ENCODE data around the gene ARTN. TPM values are rescaled to one million over a fixed set of nuclear protein-coding genes. Genes with fewer than 3 reads are reported as not detected.

ARTN gene
- total RNA-seq, 2 donors from 2014 or later: 0.25 TPM; not detected in 1

DNA sequence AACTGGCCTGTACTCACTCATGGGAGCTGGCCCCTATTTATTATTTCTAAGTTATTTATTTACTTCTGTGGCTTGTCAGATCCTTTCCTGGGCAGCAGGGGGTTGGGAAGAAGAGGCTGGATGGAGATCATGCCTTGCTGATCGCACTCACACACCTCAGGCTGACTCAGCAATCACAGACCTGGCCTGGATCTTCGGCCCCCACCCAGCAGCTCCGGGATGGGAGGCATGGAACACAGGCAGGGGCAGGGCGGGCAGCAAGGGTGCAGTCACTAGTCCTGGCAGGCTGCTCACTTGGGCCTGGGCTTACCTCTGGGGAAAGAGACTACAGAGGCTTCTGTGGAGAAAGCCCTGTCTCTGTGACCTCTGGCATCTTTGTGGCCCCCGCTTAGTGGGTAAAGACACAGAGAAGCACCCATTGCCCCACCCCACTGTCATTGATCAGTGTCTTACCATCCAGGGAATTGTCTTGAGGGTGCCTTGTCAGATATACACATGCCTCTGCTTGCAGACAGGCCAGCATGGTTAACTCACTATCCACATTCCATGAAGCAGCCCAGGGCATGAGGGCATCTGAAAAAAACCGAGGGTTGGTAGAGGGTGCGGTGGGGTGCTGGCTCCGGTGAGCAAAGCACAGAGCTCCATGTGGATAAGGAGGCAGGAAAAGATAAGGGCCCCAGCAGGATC lies 3.7 kb downstream of the ARTN start:
- DNase-seq (ENCODE audit: low spot score in 2 of 2): no peak
- no peak overlapping the region for H3K27ac Mint-ChIP-seq
- no peak for ATAC-seq
- H3K9me3 Mint-ChIP-seq: no peaks in the 10 kb centered on the region
- no peaks in the 10 kb centered on the region for H3K36me3 Mint-ChIP-seq

DNA sequence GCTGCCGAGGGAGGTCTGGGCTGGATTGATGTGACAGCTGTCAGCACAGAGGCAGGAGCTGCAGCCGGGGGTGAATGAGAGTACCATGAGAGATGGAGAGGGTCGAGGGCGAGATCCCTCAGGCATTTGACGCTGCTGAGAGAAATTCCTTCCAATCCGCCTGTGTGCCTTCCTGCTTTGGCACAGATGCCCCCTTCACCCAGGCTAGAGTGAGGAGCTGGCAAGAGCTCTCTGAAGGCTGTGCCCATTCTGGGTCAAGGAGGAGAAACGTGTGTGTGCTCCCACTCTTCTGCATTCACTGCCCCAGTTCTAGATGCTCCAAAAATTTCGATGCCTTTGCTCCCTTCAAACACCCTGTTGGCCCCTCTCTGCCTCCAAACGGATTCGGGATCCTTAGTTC lies 4.8 kb downstream of the ARTN start:
- H3K27ac Mint-ChIP-seq: no peak overlapping the region
- ATAC-seq (no peak), DNase-seq (ENCODE audit: low spot score in 2 of 2) (no peak)
- H3K36me3 Mint-ChIP-seq: no peaks in the 10 kb centered on the region
- H3K9me3 Mint-ChIP-seq: no peaks in the 10 kb centered on the region

DNA sequence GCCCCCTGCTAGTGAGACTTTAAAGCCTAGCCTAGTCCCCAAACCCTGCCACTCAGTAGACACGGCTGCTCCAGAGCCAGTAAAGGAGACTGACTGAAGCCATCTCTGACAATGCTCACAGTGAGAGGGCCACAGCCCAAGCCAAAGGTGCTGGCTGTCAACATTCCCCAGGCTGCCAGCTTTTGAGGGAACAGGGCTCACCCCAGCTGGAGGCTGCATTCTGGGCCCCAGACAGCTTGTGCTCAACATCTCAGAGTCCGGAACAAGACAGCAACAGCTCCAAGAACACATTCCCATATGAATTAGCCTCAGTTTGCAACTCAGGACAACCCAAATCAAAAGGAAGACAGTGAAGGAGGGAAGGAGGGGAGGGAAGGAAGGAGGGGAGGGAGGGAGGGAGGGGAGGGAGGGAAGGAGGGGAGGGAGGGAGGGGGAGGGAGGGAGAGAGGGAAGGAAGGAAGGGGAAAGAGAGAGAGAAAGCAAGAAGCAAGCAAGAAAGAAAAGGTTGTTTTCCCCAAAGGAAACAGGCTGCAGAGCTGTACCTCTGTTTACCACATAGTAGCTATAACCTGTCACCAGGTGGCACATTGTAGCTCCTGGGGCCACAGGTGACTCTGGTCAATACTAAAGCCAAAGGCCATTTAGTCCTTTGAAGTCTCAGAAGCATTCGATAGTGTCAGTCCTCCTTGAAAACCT lies 5.4 kb downstream of the ARTN start:
- Mint-ChIP-seq H3K36me3 (no peaks in the 10 kb centered on the region), H3K9me3 (no peaks in the 10 kb centered on the region)
- ATAC-seq: no peak

DNA sequence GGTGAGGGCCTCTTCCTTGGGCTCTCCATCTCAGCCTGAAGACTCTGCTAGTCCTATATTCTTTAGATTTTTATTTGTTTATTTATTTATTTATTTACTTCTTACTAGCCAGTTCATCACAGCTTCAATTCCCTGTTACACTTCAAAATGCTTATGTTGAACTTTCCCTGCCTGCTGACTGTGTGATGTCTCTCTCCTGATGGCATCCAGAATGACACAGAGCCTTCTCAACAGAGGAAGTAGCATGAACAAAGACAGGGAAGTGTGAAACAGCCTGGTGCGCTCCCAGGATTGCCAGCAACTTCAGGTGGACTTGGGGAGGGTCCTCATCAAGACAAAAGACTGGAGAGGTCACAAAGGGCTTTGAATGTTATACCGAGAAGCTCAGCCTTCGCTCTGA lies 8.8 kb downstream of the ARTN start:
- H3K36me3 Mint-ChIP-seq: peaks cover 6 to 9% of the 10 kb centered on the region in 2 donors
- no peak for DNase-seq (ENCODE audit: low spot score in 2 of 2)
- no peak for ATAC-seq
- H3K27ac Mint-ChIP-seq: peak overlapping the region in 1 of 2 donors; percentile 75
- H3K9me3 Mint-ChIP-seq: no peaks in the 10 kb centered on the region

More for the DNA sequence above, 5.4 kb downstream of the ARTN start:
- H3K27ac Mint-ChIP-seq: no peak overlapping the region
- no peak for DNase-seq (ENCODE audit: low spot score in 2 of 2)

DNA sequence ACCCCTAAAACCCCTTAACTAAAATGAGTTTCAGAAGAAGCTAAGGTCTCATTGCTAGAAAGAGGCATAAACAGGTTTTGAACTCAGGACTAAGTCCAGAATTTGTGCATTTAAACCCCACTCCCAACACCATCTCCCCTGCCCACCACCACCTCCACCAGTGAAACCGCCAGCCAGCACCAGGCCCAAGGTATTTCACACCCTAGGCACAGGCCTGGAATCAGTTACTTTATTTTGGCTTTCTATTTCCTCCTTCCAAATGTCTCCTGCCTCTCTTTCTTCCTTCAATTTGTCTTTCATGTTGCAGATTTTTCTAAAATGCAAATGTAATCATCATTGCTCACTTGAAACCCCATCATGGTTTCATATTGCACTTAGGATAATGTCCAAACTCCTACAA lies 11.3 kb downstream of the ARTN start:
- Mint-ChIP-seq H3K36me3 (peaks cover 6 to 9% of the 10 kb centered on the region in 2 donors), H3K9me3 (no peaks in the 10 kb centered on the region), H3K27ac (peak overlapping the region in 1 of 2 donors; percentile 86)
- no peak for DNase-seq (ENCODE audit: low spot score in 2 of 2)
- no peak for ATAC-seq

DNA sequence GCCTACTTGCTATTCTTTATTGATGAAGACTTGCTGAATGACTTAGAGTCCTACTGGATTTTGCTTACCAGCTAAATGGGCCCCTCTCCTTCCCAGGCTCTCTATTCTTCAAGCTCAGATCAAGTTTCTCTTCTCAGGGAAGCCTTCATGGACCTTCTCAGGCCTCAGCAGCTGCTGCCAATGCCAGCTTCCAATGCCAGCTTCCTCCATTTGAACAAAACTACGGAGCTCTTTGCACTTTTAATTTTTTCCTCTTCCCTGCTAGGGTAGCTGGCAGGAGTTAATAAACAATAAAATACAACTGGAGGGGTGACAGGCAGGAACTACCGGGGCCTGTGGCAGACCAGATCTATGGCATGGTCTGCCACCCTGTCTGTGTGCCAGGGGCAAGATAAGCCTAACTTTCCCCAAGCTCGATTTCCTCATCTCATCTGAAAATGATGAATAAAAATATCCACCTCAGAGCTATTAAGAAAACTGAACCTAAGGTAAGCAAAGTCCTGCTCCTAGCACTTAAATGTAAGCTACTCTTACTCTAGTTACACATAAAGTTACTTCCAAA lies 12.2 kb downstream of the ARTN start:
- H3K36me3 Mint-ChIP-seq: peaks cover 12 to 15% of the 10 kb centered on the region in 2 donors
- H3K27ac Mint-ChIP-seq: peak overlapping the region; percentile 95 to 96
- no peaks in the 10 kb centered on the region for H3K9me3 Mint-ChIP-seq
- DNase-seq (ENCODE audit: low spot score in 2 of 2) (no peak), ATAC-seq (no peak)

DNA sequence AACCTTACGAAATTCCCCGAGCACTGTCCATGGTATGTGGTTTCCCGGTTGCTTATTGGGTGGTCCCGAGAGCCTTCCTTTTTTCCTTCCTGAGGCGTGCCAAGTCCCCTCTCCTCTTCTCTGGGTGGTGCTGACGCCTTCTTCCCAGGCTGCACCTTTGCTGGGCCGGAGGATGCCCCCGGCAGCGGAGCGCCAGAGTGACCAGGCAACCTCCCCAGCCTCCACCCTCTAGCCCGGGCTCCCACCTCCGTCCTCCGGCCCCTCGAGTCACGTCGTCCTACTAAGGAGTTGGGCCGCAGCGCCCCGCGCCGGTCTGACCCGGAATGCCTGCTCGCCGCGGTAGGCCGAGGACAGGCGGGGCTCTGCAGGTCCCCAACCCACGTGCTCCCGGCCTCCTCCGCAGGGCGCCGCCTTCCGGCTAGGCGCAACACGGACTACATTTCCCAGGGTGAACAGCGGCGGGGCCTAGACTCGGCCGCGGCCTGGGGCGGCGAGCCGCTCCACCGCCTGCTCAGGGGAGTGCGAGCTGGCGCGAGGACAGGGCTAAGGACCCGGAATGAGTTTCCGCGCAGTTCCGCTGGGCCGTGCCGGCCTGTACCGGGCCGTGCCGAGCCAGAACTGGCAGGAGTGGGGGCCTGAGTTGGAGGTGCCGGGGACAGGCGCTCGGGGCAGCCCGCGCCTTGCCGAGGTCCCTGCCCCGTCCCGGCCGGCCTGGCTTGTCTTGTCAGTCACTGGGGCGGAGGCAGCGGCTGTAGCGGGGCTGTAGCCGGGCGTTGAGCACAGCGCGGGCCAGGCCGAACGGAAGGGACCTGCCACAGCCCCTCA lies 12.8 kb downstream of the ARTN start, which contains the start of gene IPO13:
TSS of gene IPO13 (plus strand) at position 715 of the 825 bp plus-strand sequence. CDS start 651 bp downstream, outside the sequence.
- H3K9me3 Mint-ChIP-seq: no peaks in the 10 kb centered on the region
- H3K27ac Mint-ChIP-seq: peak within 1 kb of the TSS; percentile 95 to 96
- peak; percentile 96 to 97 for DNase-seq (ENCODE audit: low spot score in 2 of 2)
- peaks cover 15 to 19% of the 10 kb centered on the region in 2 donors for H3K36me3 Mint-ChIP-seq
- peak; percentile 96 to 97 for ATAC-seq

DNA sequence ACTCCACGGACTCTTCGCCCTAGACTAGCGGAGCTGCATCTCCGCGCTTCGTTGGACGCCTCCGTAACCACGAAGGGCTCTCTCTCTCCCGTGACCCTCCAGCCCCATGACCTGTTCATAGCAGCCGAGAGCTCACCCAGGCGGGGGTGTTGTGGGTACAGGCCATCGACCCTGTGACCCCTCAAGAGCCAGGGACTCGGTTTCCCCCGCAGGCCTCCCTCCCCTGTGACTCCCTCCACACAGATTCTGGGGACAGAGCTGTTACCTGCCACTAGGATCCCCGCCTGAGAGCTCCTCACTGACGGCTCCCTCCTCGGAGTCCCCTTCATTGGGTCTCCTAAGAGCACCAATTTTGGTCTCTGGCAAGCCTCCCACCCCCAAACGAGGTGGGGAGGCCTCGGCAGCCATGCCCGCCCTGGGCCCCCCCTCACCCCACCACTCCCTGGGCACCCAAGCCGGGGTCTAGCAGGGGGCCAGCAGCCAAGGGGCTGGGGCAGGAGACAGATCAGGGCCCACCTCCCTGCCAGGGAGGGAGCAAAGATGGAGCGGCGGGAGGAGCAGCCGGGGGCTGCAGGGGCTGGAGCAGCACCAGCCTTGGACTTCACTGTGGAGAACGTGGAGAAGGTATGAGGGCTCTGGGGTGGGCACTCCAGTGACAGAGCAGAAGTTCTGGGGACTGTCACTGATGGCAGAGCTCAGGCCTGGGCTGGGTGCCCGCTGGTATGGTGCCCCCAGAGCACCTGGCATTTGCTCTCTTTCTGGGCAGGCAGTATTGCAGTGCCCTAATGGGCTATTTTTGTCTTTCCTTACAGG lies 13.7 kb downstream of the ARTN start:
- DNase-seq (ENCODE audit: low spot score in 2 of 2): no peak
- no peak for ATAC-seq
- peaks cover 15 to 19% of the 10 kb centered on the region in 2 donors for H3K36me3 Mint-ChIP-seq
- no peaks in the 10 kb centered on the region for H3K9me3 Mint-ChIP-seq
- peak overlapping the region; percentile 95 to 96 for H3K27ac Mint-ChIP-seq

DNA sequence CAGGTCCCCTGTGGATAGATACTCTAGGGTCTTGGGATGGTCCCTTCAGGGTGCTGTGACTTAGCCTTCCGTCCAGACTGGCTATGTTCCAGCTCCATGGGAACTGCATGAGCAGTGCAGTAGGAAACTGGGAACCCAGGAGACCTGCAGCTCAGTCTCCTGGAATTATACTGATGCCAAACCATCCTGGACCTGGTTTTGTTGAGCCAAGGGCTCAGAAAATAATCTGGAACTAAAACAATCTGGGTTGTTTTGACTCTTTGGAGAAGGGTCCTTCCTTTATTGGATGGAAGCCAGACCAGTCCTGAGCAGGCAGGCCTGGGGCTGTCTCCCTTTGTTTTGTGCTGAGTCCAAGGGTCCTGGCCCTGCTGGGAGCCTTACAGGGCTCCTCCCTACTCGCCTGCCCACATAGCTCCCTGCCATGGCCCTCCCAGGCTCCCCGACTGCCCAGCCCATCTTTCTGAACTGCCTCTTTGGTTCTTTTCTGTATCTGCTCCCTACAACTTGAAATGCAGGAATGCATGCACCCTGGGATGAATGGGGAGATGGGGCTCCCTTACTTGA lies 14.4 kb downstream of the ARTN start:
- no peak for DNase-seq (ENCODE audit: low spot score in 2 of 2)
- H3K36me3 Mint-ChIP-seq: peaks cover 15 to 19% of the 10 kb centered on the region in 2 donors
- ATAC-seq: no peak
- H3K9me3 Mint-ChIP-seq: no peaks in the 10 kb centered on the region
- H3K27ac Mint-ChIP-seq: peak overlapping the region; percentile 95 to 96

DNA sequence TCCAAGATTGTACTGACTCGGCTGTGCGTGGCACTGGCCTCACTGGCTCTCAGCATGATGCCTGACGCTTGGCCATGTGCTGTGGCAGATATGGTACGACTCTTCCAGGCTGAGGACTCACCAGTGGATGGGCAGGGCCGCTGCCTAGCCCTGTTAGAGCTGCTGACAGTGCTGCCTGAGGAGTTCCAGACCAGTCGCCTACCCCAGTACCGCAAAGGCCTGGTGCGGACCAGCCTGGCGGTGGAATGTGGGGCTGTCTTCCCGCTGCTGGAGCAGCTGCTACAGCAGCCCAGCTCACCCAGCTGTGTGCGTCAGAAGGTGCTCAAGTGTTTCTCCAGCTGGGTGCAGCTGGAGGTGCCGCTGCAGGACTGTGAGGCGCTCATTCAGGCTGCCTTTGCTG lies 16.1 kb downstream of the ARTN start:
- H3K9me3 Mint-ChIP-seq: no peaks in the 10 kb centered on the region
- no peak overlapping the region for H3K27ac Mint-ChIP-seq
- ATAC-seq: no peak
- no peak for DNase-seq (ENCODE audit: low spot score in 2 of 2)
- H3K36me3 Mint-ChIP-seq: peaks cover 15 to 19% of the 10 kb centered on the region in 2 donors

DNA sequence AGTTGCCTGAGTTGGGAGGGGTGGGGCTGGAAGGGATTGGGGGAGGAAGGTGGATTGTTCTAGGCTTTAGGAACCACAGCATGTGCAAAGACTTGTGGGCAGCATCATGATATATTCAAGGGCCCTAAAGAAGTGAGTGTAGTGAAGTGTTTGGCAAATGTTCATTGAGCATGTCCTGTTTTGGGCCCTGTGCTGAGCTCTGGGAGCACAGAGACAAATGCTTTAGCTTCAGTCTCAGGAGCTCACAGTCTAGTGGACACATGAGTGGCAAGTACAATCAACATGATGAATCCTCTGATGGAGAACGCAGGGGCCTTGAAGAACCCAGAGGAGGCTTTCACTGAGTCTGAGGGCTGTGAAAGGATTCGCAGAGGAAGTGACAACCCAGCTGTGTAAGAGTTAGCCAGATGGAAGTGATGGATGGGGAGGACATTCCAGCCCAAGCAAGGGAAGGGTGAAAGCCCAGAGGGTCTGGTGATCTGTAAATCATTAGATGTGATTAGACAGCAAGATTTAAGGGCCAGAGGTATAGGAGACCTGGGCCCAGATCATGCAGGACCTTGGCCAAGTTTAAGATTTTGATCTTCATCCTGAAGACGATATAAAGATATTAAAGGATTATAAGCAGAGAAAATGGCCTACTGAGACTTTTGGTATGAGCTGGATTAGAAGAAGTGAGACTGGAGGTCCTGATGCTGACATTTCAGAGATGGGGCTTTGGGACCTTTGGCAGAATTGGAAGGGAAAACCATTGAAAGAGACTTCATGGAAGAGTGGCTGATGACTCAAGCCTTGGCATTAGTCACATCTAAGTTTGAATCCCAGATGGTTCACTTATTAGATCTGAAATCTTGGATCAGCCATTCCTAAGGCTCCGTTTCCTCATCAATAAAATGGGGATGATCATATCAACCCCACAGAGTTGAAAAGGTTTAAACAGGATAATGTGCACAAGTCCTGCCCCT lies 17.7 kb downstream of the ARTN start:
- H3K36me3 Mint-ChIP-seq: peaks cover 8 to 15% of the 10 kb centered on the region in 2 donors
- H3K9me3 Mint-ChIP-seq: no peaks in the 10 kb centered on the region
- ATAC-seq (no peak), DNase-seq (ENCODE audit: low spot score in 2 of 2) (no peak)
- H3K27ac Mint-ChIP-seq: peak overlapping the region in 1 of 2 donors; percentile 39

DNA sequence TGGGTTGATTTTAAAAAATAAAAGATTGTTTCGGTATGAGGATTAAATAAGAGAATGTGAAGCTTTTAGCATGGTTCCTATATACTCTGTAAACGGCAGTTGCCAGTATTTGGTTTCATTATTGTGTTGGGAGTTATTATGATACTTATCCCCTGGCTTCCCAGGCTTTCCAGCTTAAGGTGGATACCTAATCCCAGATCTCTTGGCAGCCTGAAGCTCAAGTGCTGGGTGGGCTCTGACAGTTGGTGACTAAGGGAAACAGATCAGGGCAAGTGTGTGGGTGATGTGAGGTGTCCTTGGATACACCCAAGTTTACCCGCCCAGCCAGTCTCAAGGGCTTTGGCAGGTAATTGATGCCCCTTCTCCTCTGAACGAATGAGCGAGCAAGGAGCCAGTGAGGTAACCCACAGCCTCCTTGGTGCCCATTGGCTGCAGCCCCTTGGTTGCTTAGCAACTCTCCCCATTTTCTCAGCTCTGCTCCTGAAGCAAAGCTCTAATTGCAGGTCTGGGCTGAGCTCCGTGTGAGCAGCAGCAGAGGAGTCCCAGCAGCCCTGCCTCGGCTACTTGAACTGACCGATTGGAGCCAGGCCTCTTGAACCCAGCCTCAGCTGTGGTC lies 19.2 kb downstream of the ARTN start:
- H3K36me3 Mint-ChIP-seq: peaks cover 6 to 13% of the 10 kb centered on the region in 2 donors
- DNase-seq (ENCODE audit: low spot score in 2 of 2) (no peak), ATAC-seq (no peak)
- no peaks in the 10 kb centered on the region for H3K9me3 Mint-ChIP-seq
- H3K27ac Mint-ChIP-seq: no peak overlapping the region

DNA sequence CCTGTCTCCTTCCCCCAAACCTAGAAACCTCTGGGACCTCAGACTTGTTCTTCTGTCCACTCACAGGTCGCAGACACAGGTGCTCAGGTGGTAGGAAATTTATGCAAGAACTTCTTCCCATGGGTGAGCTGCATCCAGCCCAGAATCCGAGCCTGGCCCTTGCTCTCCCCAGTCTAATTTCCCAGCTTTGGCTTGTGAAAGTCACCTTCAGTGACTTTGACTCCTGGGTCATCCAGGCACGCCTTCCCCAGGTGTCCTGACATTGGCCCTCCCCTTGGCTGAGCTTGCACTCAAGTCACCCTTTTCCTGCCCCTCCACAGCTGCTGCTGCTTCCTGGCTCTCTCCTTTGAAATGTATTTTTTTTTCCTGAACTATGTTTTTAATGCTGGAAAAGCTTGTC lies 19.8 kb downstream of the ARTN start:
- DNase-seq (ENCODE audit: low spot score in 2 of 2) (no peak), ATAC-seq (no peak)
- H3K27ac Mint-ChIP-seq: peak overlapping the region in 1 of 2 donors; percentile 69
- H3K36me3 Mint-ChIP-seq: peaks cover 6 to 13% of the 10 kb centered on the region in 2 donors
- H3K9me3 Mint-ChIP-seq: no peaks in the 10 kb centered on the region

DNA sequence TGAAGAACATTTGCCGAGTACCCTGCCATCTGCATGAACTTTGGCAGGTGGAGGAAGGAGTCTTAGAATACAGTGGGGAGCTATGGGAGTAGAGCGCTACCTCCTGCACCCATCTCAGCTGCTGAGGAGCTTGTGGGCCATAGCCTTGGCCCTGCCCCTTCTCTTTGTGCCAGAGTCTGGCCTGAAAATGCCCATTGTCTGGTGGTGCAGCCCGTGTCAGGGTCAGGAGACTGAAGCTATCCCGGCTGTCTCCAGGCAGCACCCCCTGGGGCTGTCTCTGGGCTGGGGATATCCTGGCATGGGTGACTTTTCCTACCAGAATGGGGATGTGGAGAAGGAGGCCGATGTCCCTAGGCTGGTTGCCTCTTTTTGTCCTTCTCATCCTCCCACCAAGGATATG lies 20.4 kb downstream of the ARTN start:
- DNase-seq (ENCODE audit: low spot score in 2 of 2) (no peak), ATAC-seq (no peak)
- Mint-ChIP-seq H3K27ac (no peak overlapping the region), H3K9me3 (no peaks in the 10 kb centered on the region), H3K36me3 (peaks cover 6 to 13% of the 10 kb centered on the region in 2 donors)
